KMS-11 (cell line): ENCODE measurements around the gene RBM15.
A peak's percentile ranks its signal among the peaks of the same experiment; 100 is the strongest.

Experiments
- H2AFZ ChIP-seq: fragments of 200-600 bp; sonication (generic); 2 replicates; pipeline ENCODE4 v1.6.1; 2016; ENCODE audit warnings: antibody characterized with exemption, mixed run types, low read depth
- H3K27ac ChIP-seq: fragments of 200-600 bp; sonication (generic); 2 replicates; pipeline ENCODE4 v1.6.1; 2016; ENCODE audit warnings: mild to moderate bottlenecking, mixed run types
- H3K27me3 ChIP-seq: fragments of 200-600 bp; sonication (generic); 2 replicates; pipeline ENCODE4 v1.6.1; 2017; ENCODE audit warnings: mild to moderate bottlenecking, low read depth, mixed run types, moderate library complexity; ENCODE audit not compliant: insufficient read depth
- H3K36me3 ChIP-seq: fragments of 200-600 bp; sonication (generic); 2 replicates; pipeline ENCODE4 v1.6.1; 2017; ENCODE audit warnings: mild to moderate bottlenecking, mixed run types; ENCODE audit not compliant: insufficient read depth
- H3K4me1 ChIP-seq: fragments of 200-600 bp; sonication (generic); 2 replicates; pipeline ENCODE4 v1.6.1; 2016; ENCODE audit warnings: mild to moderate bottlenecking, low read depth, mixed run types; ENCODE audit not compliant: poor library complexity, severe bottlenecking
- H3K4me2 ChIP-seq: fragments of 200-600 bp; sonication (generic); 2 replicates; pipeline ENCODE4 v1.7.0; 2016; ENCODE audit warnings: mild to moderate bottlenecking, mixed run types
- H3K4me3 ChIP-seq: fragments of 200-600 bp; sonication (generic); IDR thresholded peaks from 2 replicates; pipeline ENCODE4 v1.6.1; 2017; ENCODE audit warnings: low read depth, low read length, mixed read lengths; ENCODE audit not compliant: insufficient read depth
- H3K79me2 ChIP-seq: fragments of 200-600 bp; sonication (generic); 2 replicates; pipeline ENCODE4 v1.6.1; 2016; ENCODE audit warnings: low read depth, mixed run types; ENCODE audit not compliant: insufficient read depth
- H3K9ac ChIP-seq: fragments of 200-600 bp; sonication (generic); 2 replicates; pipeline ENCODE4 v1.6.1; 2016; ENCODE audit warnings: mild to moderate bottlenecking, mixed run types
- H4K20me1 ChIP-seq: fragments of 200-600 bp; sonication (generic); 2 replicates; pipeline ENCODE4 v1.6.1; 2016; ENCODE audit warnings: mild to moderate bottlenecking, mixed run types; ENCODE audit not compliant: insufficient read depth
- TF ChIP-seq, protein P1 (sequence below): fragments of 200-600 bp; sonication (generic); conservative IDR thresholded peaks from 2 replicates; pipeline ENCODE4 v1.6.1; 2017; ENCODE audit warnings: low read depth, mild to moderate bottlenecking, antibody characterized with exemption, low read length, moderate library complexity, mixed read lengths

Gene RBM15

DNA sequence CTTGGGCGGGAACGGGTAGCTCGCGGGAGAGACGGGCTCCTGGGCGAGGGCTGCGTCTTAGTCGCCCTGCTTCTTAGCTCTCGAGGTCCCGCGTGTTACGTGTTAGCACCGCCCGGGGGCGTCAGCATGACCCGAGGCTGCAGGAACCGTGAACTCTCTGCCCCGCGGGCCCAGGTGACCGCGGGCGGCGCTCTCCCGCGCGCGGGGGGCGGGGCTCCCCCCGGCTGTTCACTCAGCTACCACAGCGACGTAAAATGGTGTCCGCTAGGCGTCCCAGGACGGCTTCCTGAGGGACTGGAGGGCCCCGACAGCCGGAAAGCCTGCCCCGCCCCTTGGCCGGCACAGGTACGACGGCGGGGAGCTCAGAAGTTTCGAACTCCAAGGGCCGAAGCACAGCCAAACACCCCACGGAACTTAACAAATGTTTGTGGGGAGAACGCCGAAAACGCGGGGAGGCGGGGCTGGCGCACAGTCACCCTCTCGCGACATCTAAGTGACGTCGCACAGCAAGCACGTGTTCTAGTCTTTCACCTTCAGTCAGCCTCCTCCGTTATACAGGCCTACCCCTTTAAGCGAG lies 780 bp upstream of the RBM15 start:
- Histone ChIP-seq H3K79me2 (peaks cover 40% of the 10 kb centered on the region), H4K20me1 (no peaks in the 10 kb centered on the region), H3K27ac (peak overlapping the region; percentile 97), H3K9ac (peak overlapping the region; percentile 95), H3K4me3 (peak overlapping the region; percentile 80), H3K27me3 (no peaks in the 10 kb centered on the region), H3K4me1 (peaks cover 39% of the 10 kb centered on the region), H3K36me3 (no peaks in the 10 kb centered on the region), H3K4me2 (peak overlapping the region; percentile 77), H2AFZ (peak overlapping the region; percentile 94)
- TF ChIP-seq, protein P1, sequence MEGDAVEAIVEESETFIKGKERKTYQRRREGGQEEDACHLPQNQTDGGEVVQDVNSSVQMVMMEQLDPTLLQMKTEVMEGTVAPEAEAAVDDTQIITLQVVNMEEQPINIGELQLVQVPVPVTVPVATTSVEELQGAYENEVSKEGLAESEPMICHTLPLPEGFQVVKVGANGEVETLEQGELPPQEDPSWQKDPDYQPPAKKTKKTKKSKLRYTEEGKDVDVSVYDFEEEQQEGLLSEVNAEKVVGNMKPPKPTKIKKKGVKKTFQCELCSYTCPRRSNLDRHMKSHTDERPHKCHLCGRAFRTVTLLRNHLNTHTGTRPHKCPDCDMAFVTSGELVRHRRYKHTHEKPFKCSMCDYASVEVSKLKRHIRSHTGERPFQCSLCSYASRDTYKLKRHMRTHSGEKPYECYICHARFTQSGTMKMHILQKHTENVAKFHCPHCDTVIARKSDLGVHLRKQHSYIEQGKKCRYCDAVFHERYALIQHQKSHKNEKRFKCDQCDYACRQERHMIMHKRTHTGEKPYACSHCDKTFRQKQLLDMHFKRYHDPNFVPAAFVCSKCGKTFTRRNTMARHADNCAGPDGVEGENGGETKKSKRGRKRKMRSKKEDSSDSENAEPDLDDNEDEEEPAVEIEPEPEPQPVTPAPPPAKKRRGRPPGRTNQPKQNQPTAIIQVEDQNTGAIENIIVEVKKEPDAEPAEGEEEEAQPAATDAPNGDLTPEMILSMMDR = peak; percentile 54; the same call in 1 of the 2 replicates

DNA sequence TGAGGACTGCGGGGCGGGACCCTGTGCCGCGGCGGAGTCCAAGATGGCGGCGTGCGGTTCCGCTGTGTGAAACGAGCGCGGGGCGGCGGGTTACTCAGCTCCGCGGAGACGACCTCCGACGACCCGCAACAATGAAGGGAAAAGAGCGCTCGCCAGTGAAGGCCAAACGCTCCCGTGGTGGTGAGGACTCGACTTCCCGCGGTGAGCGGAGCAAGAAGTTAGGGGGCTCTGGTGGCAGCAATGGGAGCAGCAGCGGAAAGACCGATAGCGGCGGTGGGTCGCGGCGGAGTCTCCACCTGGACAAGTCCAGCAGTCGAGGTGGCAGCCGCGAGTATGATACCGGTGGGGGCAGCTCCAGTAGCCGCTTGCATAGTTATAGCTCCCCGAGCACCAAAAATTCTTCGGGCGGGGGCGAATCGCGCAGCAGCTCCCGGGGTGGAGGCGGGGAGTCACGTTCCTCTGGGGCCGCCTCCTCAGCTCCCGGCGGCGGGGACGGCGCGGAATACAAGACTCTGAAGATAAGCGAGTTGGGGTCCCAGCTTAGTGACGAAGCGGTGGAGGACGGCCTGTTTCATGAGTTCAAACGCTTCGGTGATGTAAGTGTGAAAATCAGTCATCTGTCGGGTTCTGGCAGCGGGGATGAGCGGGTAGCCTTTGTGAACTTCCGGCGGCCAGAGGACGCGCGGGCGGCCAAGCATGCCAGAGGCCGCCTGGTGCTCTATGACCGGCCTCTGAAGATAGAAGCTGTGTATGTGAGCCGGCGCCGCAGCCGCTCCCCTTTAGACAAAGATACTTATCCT lies 430 bp downstream of the RBM15 start:
- Histone ChIP-seq H3K4me2 (peak overlapping the region; percentile 57), H3K79me2 (peaks cover 52% of the 10 kb centered on the region), H3K36me3 (no peaks in the 10 kb centered on the region), H3K27me3 (no peaks in the 10 kb centered on the region), H3K4me1 (peaks cover 51% of the 10 kb centered on the region), H4K20me1 (peaks cover 1% of the 10 kb centered on the region; the same call in 1 of the 2 replicates), H3K4me3 (no peak overlapping the region), H3K9ac (peak overlapping the region; percentile 95; the same call in 1 of the 2 replicates), H2AFZ (peak overlapping the region; percentile 44), H3K27ac (peak overlapping the region; percentile 97)
- TF ChIP-seq, protein P1 = no peak

- H3K9ac ChIP-seq = peak overlapping the region; percentile 95; the same call in 1 of the 2 replicates
- TF ChIP-seq, protein P1 = no peak
- H4K20me1 ChIP-seq = peaks cover 7% of the 10 kb centered on the region
- no peak overlapping the region for H3K4me3 ChIP-seq
- H3K27ac ChIP-seq = peak overlapping the region; percentile 97; the same call in 1 of the 2 replicates
- no peaks in the 10 kb centered on the region for H3K36me3 ChIP-seq
- H3K79me2 ChIP-seq = peaks cover 57% of the 10 kb centered on the region
- H3K4me2 ChIP-seq = peak overlapping the region; percentile 57
- no peaks in the 10 kb centered on the region for H3K27me3 ChIP-seq
- peaks cover 57% of the 10 kb centered on the region for H3K4me1 ChIP-seq
- no peak overlapping the region for H2AFZ ChIP-seq
Observed at GRCh38 chr1:110340207-110340468, 961 bp downstream of the RBM15 start.

- TF ChIP-seq, protein P1 = no peak
- Histone ChIP-seq H2AFZ (no peak overlapping the region), H4K20me1 (peaks cover 8% of the 10 kb centered on the region), H3K9ac (no peak overlapping the region), H3K4me3 (no peak overlapping the region), H3K4me2 (peak overlapping the region; percentile 74; the same call in 1 of the 2 replicates), H3K36me3 (no peaks in the 10 kb centered on the region), H3K27ac (no peak overlapping the region), H3K79me2 (peaks cover 64% of the 10 kb centered on the region), H3K4me1 (peaks cover 56% of the 10 kb centered on the region), H3K27me3 (no peaks in the 10 kb centered on the region)
Observed at GRCh38 chr1:110341146-110341871, 2.1 kb downstream of the RBM15 start.
